ENCODE data around the gene DOP1A.
"Not testable (repeated sequence)": the region's sequence is repeated elsewhere in the genome, so short reads cannot be mapped to it uniquely, and the experiment has no call there.

DOP1A gene

DNA sequence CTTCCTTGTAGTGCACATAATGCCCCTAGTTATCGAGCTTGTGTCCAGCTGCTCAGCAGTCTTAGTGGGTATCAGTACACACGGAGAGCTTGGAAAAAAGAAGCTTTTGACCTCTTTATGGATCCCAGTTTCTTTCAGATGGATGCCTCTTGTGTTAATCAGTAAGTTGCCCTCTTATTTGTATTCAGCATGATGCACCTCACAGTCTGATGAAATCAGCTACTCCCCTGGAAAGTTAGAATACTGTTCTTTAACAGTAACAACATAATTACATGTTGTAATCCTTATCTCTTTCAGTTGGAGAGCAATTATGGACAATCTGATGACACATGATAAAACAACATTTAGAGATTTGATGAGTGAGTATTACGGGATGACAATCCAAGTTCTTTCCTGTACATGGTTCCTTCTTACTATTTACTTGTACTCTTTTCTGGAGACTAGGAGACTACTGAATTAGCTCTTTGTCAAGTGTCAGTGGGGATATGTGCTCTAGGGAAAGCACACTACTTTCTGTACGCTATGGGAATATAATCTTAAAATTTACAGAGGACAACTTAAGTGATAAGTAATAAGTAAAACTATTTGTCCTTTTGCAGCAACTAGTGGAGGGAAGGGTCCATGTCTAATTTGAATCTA lies 86.5 kb downstream of the DOP1A start:
- no peak for DNase-seq

DNA sequence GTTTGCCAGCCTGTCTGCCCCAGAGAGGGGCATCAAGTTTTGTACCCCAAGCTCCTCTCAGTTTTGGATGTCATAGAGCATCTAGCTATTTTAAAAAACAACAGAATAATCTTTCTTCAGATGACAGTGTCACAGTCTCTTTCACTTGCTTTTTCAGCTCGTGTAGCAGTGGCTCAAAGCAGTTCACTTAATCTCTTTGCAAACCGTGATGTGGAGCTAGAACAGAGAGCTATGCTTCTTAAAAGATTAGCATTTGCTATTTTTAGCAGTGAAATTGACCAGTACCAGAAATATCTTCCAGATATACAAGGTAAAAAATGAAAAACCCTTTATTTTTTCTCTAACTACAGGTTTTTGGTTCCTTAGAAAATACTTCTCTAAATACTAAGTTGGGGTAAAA lies 88.3 kb downstream of the DOP1A start:
- no peak for DNase-seq

DNA sequence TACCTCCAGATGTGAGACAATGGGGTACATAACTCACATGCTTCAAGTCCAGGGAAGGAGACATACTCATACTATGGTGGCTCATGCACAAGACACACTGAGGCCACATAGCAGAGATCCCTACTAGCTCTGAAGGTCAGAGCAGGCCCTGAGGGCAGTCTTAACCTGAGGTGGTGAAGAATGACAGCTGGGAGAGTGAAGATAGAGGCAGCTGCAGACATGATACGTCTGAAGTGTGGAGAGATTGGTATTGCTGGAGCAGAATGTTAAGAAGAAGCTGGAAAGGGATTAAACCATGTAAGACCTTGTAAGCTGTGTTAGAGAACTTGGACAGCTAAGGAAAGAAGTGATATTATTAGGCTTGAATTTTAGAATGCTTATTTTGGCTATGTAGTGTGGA lies 92.7 kb downstream of the DOP1A start:
- DNase-seq: no peak

DNA sequence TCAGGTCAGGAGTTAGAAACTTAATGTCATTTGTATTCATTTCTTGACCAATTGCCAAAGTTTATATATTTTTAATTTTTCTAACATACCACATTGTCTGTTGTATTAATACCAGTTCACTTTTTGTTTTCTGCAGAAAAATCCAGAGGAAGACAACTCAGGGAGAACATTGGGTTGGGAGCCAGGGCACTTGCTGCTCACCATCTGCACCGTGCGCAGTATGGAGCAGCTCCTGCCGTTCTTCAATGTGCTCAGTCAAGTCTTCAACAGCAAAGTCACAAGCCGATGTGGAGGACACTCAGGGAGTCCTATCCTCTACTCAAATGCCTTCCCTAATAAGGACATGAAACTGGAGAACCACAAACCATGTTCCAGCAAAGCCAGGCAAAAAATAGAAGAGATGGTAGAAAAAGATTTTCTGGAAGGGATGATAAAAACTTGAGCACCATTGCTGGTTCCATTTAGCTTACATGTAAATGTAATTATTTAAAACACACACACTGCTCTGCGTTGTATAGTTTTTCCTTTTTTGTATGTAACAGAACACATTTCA lies 100.3 kb downstream of the DOP1A start:
- DNase-seq: no peak

DNA sequence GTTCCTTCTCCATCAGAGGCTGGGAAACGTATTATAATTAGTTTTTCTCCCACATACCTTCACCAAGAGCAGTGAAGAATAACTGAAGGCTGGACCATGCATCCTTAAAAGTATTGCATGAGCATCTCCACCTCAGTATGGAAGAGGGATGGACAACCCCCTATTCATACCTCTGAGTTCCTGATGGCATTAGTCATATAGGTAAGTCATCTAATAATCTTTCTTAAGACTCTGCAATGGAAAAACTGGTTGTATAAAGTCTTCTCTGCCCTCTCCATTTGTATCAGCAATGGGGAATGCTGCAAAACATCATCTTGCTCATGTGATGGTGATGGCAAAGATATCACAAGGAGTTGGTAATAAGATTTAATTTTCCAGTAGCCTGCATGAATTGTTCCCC lies 101.1 kb downstream of the DOP1A start:
- no peak for DNase-seq

DNA sequence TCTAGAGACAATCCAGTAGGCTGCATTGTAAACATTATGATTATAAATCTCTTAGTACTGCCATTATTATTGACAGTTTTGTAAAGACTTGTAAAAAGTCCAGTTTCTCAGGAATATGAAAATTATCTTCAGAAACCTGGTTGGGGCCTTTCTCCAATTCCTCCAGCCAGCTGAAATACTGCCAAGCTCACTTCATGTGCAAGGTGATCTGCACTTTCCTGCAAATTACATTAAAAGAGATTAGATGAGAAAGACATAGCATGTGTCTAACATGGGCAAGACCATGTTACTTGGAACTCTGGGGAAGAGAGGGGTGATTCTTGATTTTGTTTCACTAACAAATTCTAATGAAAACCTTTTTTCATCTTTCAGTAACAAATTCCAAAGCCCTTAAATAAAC lies 101.6 kb downstream of the DOP1A start:
- DNase-seq: no peak

DNA sequence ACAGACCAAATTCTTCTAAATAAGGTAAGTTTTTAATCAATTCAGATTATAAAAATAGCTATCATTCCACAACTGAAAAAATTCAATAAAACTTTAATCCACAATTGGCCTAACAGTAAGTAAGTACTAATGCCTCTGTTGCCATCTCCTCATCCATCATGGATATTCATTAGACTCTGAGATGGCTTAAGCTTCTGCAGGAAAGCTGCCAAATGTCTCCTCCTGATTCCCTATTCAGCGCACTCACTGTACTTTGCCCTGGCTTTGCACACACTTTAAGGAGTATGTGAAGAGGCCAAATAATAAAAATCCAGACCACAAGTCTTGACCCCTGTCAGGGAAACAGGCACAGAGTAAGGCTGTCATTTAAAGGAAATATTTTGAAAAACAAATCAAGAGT lies 102.0 kb downstream of the DOP1A start:
- DNase-seq: no peak

DNA sequence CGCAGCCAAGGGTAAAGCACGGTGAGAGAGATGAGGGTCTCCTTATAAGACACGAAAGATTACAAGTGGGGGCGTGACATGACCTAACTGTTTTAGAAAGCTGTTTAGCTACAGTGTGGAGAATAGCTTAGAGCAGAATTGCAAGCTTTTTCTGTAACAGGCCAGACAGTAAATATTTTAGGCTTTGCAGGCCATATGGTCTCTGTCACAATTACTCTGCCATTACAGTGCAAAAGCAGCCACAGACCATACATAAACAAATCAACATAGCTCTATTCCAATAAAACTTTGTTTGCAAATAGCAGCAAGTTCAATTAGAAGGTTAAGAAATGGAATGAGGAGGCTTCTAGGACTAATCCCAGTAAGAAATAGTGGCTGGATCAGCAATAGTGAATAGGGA lies 108.8 kb downstream of the DOP1A start:
- no peak for DNase-seq

DNA sequence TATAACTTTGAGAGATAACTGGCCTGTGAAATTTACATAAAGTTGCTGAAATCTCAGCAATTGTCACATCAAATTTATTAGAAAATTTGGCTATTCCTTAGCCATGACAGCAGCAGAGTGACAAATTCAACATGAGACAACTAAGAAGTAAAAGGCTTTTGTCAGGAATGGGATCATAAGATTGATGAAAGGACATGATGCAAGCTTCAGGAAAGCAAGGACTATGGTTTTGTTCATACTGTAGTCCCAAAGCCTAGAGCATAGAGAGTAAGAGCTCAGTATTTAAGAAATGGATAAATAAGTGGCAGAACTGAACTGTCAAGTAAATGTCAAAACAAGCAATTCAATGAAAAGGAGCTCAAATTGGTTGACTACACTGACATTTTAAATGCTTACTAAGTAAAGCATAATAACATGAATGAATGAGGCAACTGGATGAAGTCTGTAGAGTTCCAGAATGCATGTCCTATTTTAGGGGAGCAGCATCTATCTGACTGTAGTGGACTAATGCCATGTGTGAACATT lies 113.0 kb downstream of the DOP1A start:
- no peak for DNase-seq

DNA sequence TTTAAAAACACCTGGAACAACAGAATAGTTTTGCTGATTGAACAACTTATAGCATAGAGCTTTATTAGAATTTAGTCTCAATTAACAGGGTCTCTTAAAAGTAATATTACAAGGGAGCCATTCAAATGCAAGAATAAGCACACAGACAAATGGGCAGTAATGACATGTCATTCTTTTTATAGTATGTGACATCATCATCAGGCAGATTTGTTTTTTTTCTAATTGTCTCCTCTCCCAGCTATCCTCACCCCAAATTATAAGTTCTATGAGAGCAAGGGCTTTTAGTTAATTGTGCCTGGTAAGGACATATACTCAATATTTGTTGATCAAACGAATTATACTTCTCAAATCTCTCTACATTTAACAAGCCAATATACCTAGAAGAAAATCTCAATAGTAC lies 114.6 kb downstream of the DOP1A start:
- DNase-seq: no peak

DNA sequence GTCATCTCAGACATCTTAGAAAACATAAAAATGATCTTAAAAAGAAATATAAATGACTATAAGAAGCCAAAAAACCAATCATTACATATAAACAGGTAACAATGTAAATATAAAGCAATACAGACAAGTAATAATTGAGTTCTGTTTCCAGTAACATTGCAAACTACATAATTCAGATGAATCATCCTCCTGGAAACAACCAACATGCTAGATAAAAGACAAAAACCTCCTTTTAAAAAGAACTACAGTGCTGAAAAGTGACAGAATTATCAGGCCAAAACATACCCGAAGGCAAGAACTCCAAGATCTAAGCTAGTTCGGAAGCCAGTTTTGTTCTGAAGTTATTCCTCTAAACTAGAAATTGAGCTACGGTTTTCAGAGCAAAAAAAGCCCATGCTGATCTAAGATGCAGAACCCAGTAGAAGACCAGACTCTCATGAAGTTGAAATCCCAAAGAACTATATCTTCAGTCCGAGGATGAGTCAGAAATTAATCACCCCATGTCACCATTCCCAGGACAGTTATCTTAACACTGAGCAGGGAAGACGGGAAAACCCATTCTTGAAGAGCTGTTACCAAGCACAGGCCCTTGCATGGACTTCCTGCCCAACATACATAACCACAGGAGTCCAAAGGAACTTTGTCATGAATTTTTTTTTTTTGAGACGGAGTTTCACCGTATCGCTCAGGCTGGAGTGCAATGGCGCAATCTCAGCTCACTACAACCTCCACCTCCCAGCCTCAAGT lies 115.8 kb downstream of the DOP1A start:
- DNase-seq: no peak

DNA sequence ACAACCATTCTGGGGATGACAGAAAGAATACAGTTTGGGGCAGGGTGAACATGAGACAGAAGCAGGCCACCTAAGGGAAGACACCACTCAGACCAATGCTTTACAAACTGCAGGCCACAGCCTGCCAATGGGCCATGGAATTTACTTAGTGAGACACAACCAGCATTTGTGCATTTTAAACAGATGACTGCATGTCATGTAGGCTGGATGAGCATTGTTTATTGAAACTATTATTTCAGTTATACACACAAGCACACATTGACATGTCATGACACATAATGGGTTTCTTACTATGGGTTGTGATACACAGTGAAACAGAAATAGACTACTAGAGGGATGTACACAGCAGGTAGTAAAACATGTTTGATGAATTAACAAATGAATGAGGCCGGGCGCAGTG lies 117.6 kb downstream of the DOP1A start:
- DNase-seq: no peak

DNA sequence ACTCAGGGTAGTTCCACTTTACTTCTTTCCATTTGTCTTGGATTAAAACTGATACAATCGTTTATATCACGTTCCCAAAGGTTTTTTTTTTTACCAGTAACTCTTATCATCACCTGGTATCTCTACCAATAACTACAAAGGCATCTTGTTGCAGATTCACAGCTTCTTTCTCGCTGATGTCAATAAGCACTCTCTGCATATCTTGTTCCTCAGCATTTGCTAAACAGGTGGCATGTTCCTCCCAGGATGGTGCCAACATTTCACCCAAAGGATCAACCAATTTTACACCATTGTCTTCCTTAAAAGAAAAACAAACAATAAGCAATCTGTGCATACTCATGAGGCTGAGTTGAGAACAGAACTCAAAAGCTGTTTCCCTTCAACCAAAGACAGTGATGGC lies 121.0 kb downstream of the DOP1A start:
- no peak for DNase-seq

DNA sequence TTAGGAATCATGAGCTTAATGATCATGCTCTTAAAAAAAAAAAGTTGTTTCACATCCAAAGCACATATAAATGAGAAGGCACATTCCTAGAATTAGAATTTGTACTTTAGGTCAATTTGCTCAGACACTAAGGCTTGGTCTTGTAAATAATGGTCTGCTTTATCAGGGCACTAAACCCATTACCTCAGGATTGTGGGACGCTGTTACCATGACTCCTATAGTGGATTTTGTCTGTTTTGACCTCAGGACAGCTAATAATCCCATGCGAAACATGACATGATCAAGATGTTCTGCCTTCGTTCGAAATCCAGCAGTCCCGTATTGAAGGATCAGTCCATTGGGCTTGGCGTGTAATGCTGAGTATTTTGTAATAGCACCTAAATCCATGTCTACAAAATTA lies 123.2 kb downstream of the DOP1A start:
- no peak for DNase-seq

DNA sequence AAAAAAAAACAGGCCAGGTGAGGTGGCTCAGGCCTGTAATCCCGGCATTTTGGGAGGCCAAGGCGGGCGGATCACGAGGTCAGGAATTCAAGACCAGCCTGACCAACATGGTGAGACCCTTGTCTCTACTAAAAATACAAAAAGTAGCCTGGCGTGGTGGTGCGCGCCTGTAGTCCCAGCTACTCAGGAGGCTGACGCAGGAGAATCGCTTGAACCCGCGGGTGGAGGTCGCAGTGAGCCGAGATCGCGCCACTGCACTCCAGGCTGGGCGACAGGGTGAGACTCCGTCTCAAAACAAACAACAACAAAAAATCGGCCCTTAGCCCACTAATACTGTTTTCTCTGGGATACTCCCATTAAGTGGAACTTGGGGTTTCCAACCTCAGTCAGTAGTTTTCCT lies 124.5 kb downstream of the DOP1A start:
- DNase-seq: not testable (repeated sequence)

DNA sequence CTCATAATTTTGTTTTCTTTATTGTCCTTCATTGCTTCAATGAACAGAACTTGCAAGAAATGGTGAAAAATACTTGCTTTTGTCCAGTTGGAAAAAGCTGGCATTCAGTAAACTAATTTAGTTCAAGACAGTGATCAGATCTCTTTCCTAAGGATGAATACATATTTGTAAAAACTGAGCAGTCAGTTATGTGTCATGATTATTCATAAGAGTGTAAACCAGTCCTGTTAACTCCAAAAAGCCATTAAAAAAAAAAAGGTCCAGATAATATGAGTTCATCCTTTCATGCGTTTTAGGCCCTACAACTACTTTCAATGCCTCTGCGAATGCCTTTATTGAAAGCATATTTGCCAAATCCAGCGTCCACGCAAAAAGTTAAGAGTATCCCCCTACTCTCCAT lies 125.0 kb downstream of the DOP1A start:
- no peak for DNase-seq

DNA sequence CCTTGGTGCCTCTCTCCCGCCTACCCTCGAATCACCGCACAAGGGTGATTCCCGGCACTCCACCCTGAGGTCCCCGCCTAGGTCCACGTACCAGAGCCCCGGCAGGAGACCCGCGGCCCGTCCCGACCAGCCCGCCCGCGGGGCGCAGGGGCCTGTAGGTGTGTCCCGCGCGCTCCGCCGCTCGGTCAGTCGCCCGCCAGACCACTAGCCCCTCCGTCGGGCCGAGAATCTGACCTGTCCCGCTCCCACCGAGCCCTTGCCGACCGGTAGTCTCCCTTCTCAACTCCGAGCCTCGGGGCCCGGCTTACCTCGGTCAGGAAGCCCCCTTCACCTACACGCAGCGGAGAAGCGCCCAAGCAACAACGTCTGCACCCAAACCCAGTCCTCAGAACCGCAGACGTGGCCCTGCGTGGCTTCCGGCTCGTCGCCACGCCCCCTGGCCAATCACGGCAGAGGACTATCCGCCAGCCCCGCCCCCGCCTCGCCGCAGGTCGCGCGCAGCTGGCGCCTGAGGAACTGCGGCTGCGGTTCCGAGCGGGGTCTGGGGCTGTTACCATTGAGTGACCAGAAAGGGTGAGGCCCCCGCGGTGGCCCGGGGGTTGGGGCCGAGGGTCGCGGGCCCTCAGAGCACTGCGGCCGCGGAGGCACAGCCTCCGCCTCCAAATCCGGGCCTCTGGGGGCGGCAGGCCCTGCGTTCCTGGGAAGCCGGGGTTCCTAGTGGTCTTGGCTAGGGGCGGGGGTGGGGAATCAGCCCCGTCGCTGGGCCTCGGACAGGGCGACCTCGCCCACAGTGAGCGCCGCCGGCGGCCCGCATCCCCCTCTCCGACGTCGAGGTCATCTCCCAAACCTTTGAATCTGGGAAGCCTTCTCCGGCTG lies 125.6 kb downstream of the DOP1A start, which contains the start of the genes PGM3 and RWDD2A:
Gene PGM3, minus strand, starts transcription at position 395 of the 876 bp plus-strand sequence. CDS start 2,253 bp downstream, outside the sequence.
Gene RWDD2A, plus strand, starts transcription at position 487 of the 876 bp plus-strand sequence. CDS start 1,095 bp downstream, outside the sequence.
- DNase-seq: peak; percentile 62

DNA sequence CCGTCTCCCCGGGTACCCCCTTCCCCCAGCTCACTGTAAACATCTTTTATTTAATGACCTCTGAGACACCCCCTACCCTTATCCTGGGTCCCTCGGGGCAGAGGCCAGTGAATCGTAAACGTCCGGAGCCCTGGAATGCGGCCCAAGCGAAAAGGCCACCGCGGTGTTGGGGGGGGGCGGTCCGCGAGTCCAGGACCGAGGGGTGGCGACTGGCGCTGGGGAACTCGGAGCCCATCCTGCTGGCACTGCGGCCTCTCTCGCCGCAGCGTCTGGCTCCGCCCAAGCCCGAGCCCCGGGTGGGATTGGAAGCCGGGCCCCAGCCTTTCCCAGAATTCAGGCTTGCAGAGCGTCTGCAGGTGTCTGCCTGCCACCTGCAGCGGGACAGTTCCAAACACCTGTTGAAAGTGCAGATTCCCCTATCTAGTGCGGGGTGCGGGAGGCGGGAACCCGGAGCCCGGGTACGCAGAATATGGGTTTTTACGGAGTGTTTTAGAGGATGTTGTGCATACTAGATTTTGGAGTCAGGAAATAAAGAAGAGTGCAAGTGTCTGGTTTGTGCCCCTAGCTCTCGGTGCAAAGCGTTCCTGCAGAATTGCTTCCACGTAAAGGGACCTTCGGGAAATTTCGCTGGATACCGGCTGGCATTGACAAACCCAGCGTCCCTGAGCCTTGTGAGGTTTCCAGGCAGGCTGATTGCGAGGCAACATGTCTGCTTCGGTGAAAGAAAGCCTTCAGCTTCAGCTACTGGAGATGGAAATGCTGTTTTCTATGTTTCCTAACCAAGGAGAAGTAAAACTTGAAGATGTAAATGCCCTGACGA lies 126.5 kb downstream of the DOP1A start:
- DNase-seq: peak; percentile 1

DNA sequence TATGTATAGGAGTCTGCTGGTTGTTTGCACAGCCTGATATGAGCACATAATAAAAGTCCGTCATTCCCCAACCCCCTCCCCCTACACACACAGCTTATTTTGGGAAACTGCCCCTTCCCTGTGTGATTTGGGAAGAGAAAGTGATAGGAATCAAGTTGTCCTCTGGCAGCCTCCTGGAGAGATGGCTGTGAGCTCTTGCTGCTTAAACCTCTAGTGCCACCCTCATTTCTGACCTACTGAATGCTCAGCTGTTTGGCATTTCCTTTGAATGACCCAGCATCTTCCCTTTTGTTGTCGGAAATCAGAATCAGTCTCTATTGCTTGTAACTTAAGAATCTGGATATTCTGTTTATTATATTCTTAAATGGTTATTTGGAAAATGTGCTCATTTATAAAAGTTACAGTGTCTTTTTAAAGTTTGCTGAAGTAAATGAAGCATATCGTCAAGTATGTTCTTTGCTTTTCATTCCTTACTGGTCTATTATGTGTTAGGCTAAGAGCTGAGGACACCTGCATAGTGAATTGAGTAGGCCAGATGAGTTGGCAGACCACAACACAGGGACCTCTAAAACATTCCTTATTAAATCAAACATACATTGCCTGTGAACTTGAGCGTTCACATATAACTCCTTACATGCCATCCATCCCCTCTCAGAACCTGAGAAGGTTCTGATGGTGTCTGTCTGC lies 131.2 kb downstream of the DOP1A start:
- DNase-seq: no peak

DNA sequence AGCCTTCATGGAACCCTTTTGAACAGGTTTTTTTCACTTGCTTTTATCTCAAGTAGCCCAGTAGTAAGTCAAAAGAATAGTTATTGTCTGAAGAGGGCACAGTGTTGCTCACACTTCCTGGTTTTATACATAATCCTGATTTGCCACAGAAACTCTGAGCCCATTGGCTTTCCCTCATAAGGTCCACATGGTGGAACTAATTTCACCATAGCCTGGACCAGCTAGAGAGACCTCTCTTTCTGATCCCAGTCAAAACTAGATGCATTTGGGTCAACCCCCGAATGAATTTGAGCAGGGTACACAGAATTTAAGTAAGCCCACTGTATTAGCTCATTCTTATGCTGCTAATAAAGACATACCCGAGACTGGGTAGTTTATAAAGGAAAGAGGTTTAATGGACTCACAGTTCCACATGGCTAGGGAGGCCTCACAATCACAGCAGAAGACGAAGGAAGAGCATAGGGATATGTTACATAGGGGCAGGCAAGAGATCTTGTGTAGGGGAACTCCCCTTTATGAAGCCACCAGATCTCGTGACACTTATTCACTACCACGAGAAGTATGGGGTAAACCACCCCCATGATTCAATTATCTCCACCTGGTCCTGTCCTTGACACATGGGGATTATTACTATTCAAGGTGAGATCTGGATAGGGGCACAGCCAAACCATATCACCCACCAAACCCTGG lies 131.8 kb downstream of the DOP1A start:
- DNase-seq: no peak

DNA sequence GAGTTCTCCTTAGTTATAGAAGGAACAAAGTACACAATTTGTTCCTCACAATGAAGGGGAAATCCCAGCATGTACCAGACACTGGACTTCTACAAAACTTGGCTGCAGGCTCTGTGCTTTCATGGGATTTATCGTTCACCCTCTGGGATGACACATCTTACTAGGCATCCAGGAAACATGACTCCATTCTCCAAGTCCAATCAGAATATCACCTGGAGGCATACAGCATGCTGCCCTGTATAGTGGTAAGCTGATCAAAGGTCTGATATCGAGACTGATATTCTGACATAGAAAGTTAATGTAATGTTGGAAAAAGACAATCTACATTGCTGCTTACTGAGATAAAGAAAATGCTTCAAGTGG lies 132.4 kb downstream of the DOP1A start:
- no peak for DNase-seq

Measured in DMS79 (cell line).